OCI-LY7 (cell line): Measurements from ENCODE around the gene SORCS1. TPM values are rescaled to one million over a fixed set of nuclear protein-coding genes. Genes with fewer than 3 reads are reported as not detected.

Experiments
- BruUV-seq: library from RNA; stranded (reverse); fragments of 400-500 nt; replicated peaks from 2 replicates; lab custom pipeline; 2021; lab: Mats Ljungman, UMichigan
- CTCF ChIA-PET: fragments of 300-600 bp; sonication (Branson Sonifier 250); formaldehyde crosslinking; loops from one replicate; lab custom pipeline; 2022; ENCODE audit warnings: antibody characterized with exemption; ENCODE audit not compliant: unreplicated experiment; lab: Charles Lee
- POLR2A ChIA-PET: fragments of 300-600 bp; sonication (Branson Sonifier 250); formaldehyde crosslinking; loops from one replicate; lab custom pipeline; 2022; ENCODE audit warnings: antibody characterized with exemption; lab: Charles Lee
- DNase-seq: peaks from one replicate; pipeline ENCODE4 v3.0.0-alpha.2; 2015; ENCODE audit warnings: low spot score
- H2AFZ ChIP-seq: fragments of 200-600 bp; sonication (generic), shearing (Covaris generic); 2 replicates; pipeline ENCODE4 v1.6.1; 2014; ENCODE audit warnings: mild to moderate bottlenecking, antibody characterized with exemption, low read length, moderate library complexity
- H3K27ac ChIP-seq: fragments of 200-600 bp; sonication (generic); 2 replicates; pipeline ENCODE4 v1.5.1; 2014; ENCODE audit warnings: mixed run types, low read depth, mild to moderate bottlenecking, moderate library complexity, low read length, inconsistent platforms; ENCODE audit not compliant: poor library complexity, severe bottlenecking
- H3K36me3 ChIP-seq: fragments of 200-600 bp; sonication (generic); 2 replicates; pipeline ENCODE4 v1.6.1; 2014; ENCODE audit warnings: mild to moderate bottlenecking, antibody characterized with exemption, low read length, moderate library complexity, mixed read lengths; ENCODE audit not compliant: insufficient read depth
- H3K4me1 ChIP-seq: fragments of 200-600 bp; sonication (generic); 2 replicates; pipeline ENCODE4 v1.5.1; 2014; ENCODE audit warnings: mild to moderate bottlenecking, low read length; ENCODE audit not compliant: insufficient read depth, poor library complexity, severe bottlenecking
- H3K4me2 ChIP-seq: fragments of 200-600 bp; sonication (generic); 2 replicates; pipeline ENCODE4 v1.6.1; 2014; ENCODE audit warnings: mild to moderate bottlenecking, low read length
- H3K4me3 ChIP-seq: fragments of 200-600 bp; sonication (generic); 2 replicates; pipeline ENCODE4 v1.5.1; 2014; ENCODE audit warnings: mild to moderate bottlenecking, low read depth, low read length; ENCODE audit not compliant: poor library complexity, severe bottlenecking
- H3K79me2 ChIP-seq: fragments of 200-600 bp; sonication (generic); 2 replicates; pipeline ENCODE4 v1.6.1; 2016; ENCODE audit warnings: low read depth, mild to moderate bottlenecking, low read length, moderate library complexity, mixed read lengths; ENCODE audit not compliant: insufficient read depth
- H3K9me2 ChIP-seq: fragments of 200-600 bp; sonication (generic); 2 replicates; pipeline ENCODE4 v1.6.1; 2016; ENCODE audit warnings: mild to moderate bottlenecking, low read length, mixed read lengths; ENCODE audit not compliant: insufficient read depth
- H3K9me3 ChIP-seq: fragments of 200-600 bp; sonication (generic); 2 replicates; pipeline ENCODE4 v1.6.1; 2014; ENCODE audit warnings: mild to moderate bottlenecking, mixed run types, low read length, mixed read lengths
- H4K20me1 ChIP-seq: fragments of 200-600 bp; sonication (generic); 2 replicates; pipeline ENCODE4 v1.6.1; 2014; ENCODE audit warnings: mild to moderate bottlenecking, antibody characterized with exemption, low read length, moderate library complexity, mixed read lengths; ENCODE audit not compliant: insufficient read depth
- EZH2phosphoT487 ChIP-seq: fragments of 200-600 bp; sonication (generic); IDR thresholded peaks from 2 replicates; pipeline ENCODE4 v1.6.1; 2018; ENCODE audit warnings: low read depth, borderline replicate concordance, mild to moderate bottlenecking, mixed run types, antibody characterized with exemption, low read length, moderate library complexity, mixed read lengths
- intact Hi-C: fragments of 100-400 bp; cut with micrococcal nuclease; formaldehyde crosslinking; loops from one replicate; pipeline ENCODE4 v1.10.0; 2022; ENCODE audit not compliant: unreplicated experiment
- total RNA-seq, 2 experiments: library from RNA; depleted of rRNA in 1 of 2; stranded (reverse); fragments of >200 nt in 1 of 2; shearing (Covaris generic) in 1 of 2; gene quantifications; 2 replicates each; pipeline ENCODE4 v1.2.3, GENCODE V29; 2014 to 2022
- TF ChIP-seq, protein P1 (sequence below): fragments of 200-600 bp; sonication (generic); conservative IDR thresholded peaks from 2 replicates; pipeline ENCODE4 v1.5.1; 2014; ENCODE audit warnings: mild to moderate bottlenecking, antibody characterized with exemption, low read length, moderate library complexity, mixed read lengths

SORCS1 gene
- total RNA-seq, 2 experiments from 2014 or later, result not detected

DNA sequence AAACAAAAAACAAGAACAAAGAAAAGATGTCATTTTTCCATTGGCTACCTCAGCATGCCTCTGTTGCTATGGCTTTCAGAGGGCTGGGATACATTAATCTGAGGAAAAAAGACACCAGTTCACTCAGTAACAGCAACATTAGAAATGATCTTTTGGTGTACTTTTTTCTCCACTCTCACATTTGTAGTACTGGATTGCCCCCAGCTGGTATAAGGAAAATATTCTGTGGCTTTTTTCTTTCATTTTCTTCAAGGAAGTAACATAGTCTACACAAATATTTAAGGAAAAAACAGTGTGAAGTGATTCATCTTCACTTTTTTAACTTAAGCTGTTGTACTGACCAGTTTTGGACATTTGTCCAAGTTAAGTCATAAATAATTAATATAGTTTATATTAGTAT lies 482.3 kb downstream of the SORCS1 start:
- H3K4me1 ChIP-seq, result no peaks in the 10 kb centered on the region
- intact Hi-C loops, result no loop called here
- H3K36me3 ChIP-seq, result no peaks in the 10 kb centered on the region
- no peaks in the 10 kb centered on the region for H3K79me2 ChIP-seq
- no peak for DNase-seq
- no peak overlapping the region for H2AFZ ChIP-seq
- no peak overlapping the region for H3K27ac ChIP-seq
- H3K4me2 ChIP-seq, result no peak overlapping the region
- TF ChIP-seq, protein P1, sequence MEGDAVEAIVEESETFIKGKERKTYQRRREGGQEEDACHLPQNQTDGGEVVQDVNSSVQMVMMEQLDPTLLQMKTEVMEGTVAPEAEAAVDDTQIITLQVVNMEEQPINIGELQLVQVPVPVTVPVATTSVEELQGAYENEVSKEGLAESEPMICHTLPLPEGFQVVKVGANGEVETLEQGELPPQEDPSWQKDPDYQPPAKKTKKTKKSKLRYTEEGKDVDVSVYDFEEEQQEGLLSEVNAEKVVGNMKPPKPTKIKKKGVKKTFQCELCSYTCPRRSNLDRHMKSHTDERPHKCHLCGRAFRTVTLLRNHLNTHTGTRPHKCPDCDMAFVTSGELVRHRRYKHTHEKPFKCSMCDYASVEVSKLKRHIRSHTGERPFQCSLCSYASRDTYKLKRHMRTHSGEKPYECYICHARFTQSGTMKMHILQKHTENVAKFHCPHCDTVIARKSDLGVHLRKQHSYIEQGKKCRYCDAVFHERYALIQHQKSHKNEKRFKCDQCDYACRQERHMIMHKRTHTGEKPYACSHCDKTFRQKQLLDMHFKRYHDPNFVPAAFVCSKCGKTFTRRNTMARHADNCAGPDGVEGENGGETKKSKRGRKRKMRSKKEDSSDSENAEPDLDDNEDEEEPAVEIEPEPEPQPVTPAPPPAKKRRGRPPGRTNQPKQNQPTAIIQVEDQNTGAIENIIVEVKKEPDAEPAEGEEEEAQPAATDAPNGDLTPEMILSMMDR, result no peak
- no peak for TF ChIP-seq EZH2phosphoT487
- no peak overlapping the region for H3K4me3 ChIP-seq
- ChIA-PET CTCF (no interaction called here), POLR2A (interaction anchor here (0.7 kb wide), 1 partner anchor 92 kb away, joined by 3 read pairs; no protein-coding TSS in a partner anchor)
- no peaks in the 10 kb centered on the region for H3K9me3 ChIP-seq
- H3K9me2 ChIP-seq, result no peaks in the 10 kb centered on the region
- H4K20me1 ChIP-seq, result no peaks in the 10 kb centered on the region
- BruUV-seq, result no TSS peak

DNA sequence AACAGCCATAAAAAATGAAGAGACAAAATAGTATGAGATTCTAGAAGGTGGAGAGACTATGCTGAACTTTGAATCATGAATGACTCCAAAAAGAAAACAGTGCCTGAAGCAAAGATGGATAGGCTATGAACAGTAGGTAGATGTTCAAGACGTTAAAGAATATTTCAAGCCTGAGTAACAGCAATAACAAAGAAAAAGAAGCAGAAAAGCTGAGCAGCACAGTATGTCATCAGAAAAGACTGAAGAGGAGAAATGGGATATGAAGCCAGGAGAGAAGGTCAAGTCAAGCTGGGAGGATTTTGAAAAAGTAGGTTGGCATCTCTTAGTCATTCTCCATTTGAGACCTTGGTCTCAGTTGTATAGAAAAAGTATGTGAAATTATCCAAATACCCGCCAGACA lies 484.4 kb downstream of the SORCS1 start:
- intact Hi-C loops, result no loop called here
- no peaks in the 10 kb centered on the region for H3K36me3 ChIP-seq
- TF ChIP-seq, protein P1, result no peak
- TF ChIP-seq EZH2phosphoT487, result no peak
- no peak overlapping the region for H3K4me3 ChIP-seq
- no peak overlapping the region for H2AFZ ChIP-seq
- ChIA-PET POLR2A (no interaction called here), CTCF (no interaction called here)
- DNase-seq, result no peak
- no TSS peak for BruUV-seq
- no peaks in the 10 kb centered on the region for H3K4me1 ChIP-seq
- no peaks in the 10 kb centered on the region for H3K9me3 ChIP-seq
- no peaks in the 10 kb centered on the region for H3K79me2 ChIP-seq
- H3K4me2 ChIP-seq, result no peak overlapping the region
- no peak overlapping the region for H3K27ac ChIP-seq
- H3K9me2 ChIP-seq, result no peaks in the 10 kb centered on the region
- no peaks in the 10 kb centered on the region for H4K20me1 ChIP-seq

DNA sequence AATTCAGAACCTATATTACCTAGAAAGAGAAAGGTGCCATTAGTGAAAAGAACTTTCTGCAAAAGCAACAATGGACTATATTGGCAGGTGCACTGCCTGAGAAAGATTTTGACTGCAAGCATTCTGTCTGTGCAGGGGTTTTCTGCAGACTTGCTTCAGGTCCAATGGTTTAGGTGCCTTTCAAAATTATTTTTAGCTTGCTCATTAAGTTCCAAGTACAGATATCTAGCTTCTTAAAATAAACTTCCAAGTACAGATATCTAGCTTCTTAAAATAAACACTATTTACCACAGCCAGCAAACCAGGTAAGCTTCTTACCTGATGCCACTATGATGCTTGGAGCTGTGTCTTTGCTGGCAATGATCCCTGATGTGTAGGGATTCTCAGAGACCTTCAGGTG lies 485.2 kb downstream of the SORCS1 start:
- Histone ChIP-seq H3K9me3 (no peaks in the 10 kb centered on the region), H3K4me1 (no peaks in the 10 kb centered on the region), H3K4me2 (no peak overlapping the region), H4K20me1 (no peaks in the 10 kb centered on the region), H3K79me2 (no peaks in the 10 kb centered on the region), H2AFZ (no peak overlapping the region), H3K9me2 (no peaks in the 10 kb centered on the region), H3K4me3 (no peak overlapping the region), H3K27ac (no peak overlapping the region), H3K36me3 (no peaks in the 10 kb centered on the region)
- no peak for TF ChIP-seq EZH2phosphoT487
- TF ChIP-seq, protein P1, result no peak
- CTCF ChIA-PET, result no interaction called here
- intact Hi-C loops, result no loop called here
- POLR2A ChIA-PET, result interaction anchor here (0.8 kb wide), 1 partner anchor 9 kb away, joined by 6 read pairs; no protein-coding TSS in a partner anchor
- no TSS peak for BruUV-seq
- no peak for DNase-seq
